Psoas muscle (tissue), 8 donors: ENCODE results near the gene ACOXL. TPM values are rescaled to one million over a fixed set of nuclear protein-coding genes. Genes with fewer than 3 reads are reported as not detected.
A peak's percentile ranks its signal among the peaks of the same experiment; 100 is the strongest.

Experiments
- ATAC-seq, 4 donors: fragments of 200-7000 bp; cut with Tn5 transposase; one replicate each; pipeline ENCODE4 v1.9.1; 2020; ENCODE audit warnings: moderate library complexity in 3 of 4, mild to moderate bottlenecking in 2 of 4
- DNase-seq, 2 donors: peaks; one replicate each; pipeline ENCODE4 v3.0.0-alpha.2; 2020
- H3K27ac ChIP-seq: fragments of 200-600 bp; one replicate; pipeline ENCODE4 v1.8.0; 2022
- H3K27me3 ChIP-seq, 3 donors: fragments of 200-600 bp in 1 of 3; one replicate each; pipeline versions ENCODE4 v1.6.1 to v1.8.0; 2013 to 2022; ENCODE audit warnings: low read length in 2 of 3, mild to moderate bottlenecking in 2 of 3, moderate library complexity in 1 of 3; ENCODE audit not compliant: insufficient read depth in 3 of 3
- H3K36me3 ChIP-seq, 2 donors: fragments of 200-600 bp in 1 of 2; one replicate each; pipeline versions ENCODE4 v1.6.1 to v1.8.0; 2013 to 2022; ENCODE audit warnings: low read depth in 1 of 2, mild to moderate bottlenecking in 1 of 2, moderate library complexity in 1 of 2; ENCODE audit not compliant: insufficient read depth in 1 of 2
- H3K4me1 ChIP-seq: fragments of 200-600 bp; one replicate; pipeline ENCODE4 v1.8.0; 2022
- H3K4me3 ChIP-seq: fragments of 200-600 bp; one replicate; pipeline ENCODE4 v1.8.0; 2022; ENCODE audit warnings: mild to moderate bottlenecking
- H3K9me3 ChIP-seq: fragments of 200-600 bp; one replicate; pipeline ENCODE4 v1.8.0; 2022
- WGBS, 3 donors: extraction: QIAGEN DNeasy Blood & Tissue Kit; methylation state at CpG; one replicate each; pipeline versions ENCODE4 v1.1.6 to v1.1.7; 2013; 5-methylcytosine and 5-hydroxymethylcytosine counted together
- intact Hi-C, 2 donors: fragments of 100-400 bp; cut with DNase I; formaldehyde crosslinking; loops; one replicate each; pipeline versions ENCODE4 v1.11.0 to v1.14.2; 2022
- polyA plus RNA-seq, 3 donors: library from polyadenylated mRNA; stranded (reverse); fragments of 200-250 nt; gene quantifications; one replicate each; pipeline ENCODE4 v1.2.3, GENCODE V29; 2013
- total RNA-seq, 4 donors: library from RNA; stranded (reverse); fragmentation: NEBNext Ultra II Directional in 2 of 4; extraction: Animal tissue kit (Norgen Biotek cat#: 25700) in 2 of 4; gene quantifications; one replicate each; pipeline versions ENCODE4 v1.2.1 to v1.2.4, GENCODE V29; 2021 to 2023
- TF ChIP-seq, protein P1 (sequence below): fragments of 200-600 bp; IDR thresholded peaks from one replicate; pipeline ENCODE4 v1.8.0; 2022; ENCODE audit warnings: antibody characterized with exemption
- donor health status: healthy with polysubstance abuse.
- donor health status: DM: no; HTN: no; CAD: no; lungs with moderate emphysema.
- donor health status: Bipolar disorder and iron deficiency.
- donor health status: healthy.
- donor health status: DM: yes; HTN: yes; CAD: no.
- donor health status: DM: no; HTN: no; CAD: no.
- donor health status: DM: no; HTN: no; CAD: no.
- donor health status: DM: yes; HTN: yes; CAD: no.

ACOXL gene
- total and polyA plus RNA-seq, 7 donors, result 0.01 TPM; not detected in 6

DNA sequence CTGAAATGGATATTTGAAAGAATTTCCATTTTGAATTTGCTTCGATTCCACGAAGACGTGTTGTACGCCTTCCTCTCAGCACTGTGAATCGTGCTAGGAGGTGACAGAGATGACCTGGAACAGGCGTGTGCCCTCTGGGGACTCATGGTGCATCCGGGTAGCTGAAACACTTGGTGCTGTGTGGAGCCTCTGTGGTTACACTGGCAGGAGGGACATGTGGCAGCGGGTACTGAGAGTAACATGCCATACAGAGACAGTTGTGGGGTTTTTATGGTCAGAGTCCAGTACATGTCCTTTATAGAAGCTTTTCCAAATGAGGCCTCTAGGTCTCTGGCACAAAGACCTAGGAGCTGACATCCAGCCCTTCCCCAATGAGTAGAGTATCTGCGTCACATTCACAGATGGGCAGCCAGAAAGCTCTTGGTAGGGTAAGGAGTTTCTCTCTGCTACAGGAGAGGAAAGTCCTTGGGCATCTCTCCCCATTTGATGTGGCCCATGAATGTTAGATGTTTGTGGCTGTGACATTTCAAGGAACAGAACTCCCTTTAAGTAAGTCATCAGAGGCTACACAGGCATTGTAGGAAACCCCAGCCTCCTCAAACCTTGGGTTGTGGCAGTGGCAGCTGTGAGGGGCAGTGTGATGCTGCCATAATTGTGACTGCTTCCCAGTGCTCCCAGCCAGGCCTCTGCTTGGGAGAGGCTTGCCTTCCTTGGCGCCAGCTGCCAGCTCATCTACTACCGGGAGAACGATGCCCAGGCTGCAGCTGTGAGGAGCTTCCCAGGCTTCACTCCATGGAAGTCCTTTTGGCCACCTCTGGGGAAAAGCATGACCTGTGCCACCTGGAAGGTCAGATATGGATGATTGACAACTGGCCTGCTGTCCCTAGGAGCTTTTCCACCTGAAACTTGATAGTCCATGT, 80.6 kb downstream of the ACOXL start:
- 74 to 79% (median 78%) methylated on average over 12 of the region's 12 CpGs for WGBS, 3 donors
- H3K9me3 ChIP-seq, result no peaks in the 10 kb centered on the region
- intact Hi-C loops, result loop anchor here (5.0 to 10.0 kb wide), 2 partner anchors 304 to 312 kb away; partner anchors contain the start of gene BCL2L11 (in 1 of the 2)
- peaks cover 22% of the 10 kb centered on the region for H3K4me1 ChIP-seq
- no peak overlapping the region for H3K4me3 ChIP-seq
- no peak for DNase-seq
- ATAC-seq, result no peak
- H3K27ac ChIP-seq, result peak overlapping the region; percentile 44
- H3K27me3 ChIP-seq, result no peaks in the 10 kb centered on the region
- TF ChIP-seq, protein P1, sequence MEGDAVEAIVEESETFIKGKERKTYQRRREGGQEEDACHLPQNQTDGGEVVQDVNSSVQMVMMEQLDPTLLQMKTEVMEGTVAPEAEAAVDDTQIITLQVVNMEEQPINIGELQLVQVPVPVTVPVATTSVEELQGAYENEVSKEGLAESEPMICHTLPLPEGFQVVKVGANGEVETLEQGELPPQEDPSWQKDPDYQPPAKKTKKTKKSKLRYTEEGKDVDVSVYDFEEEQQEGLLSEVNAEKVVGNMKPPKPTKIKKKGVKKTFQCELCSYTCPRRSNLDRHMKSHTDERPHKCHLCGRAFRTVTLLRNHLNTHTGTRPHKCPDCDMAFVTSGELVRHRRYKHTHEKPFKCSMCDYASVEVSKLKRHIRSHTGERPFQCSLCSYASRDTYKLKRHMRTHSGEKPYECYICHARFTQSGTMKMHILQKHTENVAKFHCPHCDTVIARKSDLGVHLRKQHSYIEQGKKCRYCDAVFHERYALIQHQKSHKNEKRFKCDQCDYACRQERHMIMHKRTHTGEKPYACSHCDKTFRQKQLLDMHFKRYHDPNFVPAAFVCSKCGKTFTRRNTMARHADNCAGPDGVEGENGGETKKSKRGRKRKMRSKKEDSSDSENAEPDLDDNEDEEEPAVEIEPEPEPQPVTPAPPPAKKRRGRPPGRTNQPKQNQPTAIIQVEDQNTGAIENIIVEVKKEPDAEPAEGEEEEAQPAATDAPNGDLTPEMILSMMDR, result no peak
- H3K36me3 ChIP-seq, result no peaks in the 10 kb centered on the region

DNA sequence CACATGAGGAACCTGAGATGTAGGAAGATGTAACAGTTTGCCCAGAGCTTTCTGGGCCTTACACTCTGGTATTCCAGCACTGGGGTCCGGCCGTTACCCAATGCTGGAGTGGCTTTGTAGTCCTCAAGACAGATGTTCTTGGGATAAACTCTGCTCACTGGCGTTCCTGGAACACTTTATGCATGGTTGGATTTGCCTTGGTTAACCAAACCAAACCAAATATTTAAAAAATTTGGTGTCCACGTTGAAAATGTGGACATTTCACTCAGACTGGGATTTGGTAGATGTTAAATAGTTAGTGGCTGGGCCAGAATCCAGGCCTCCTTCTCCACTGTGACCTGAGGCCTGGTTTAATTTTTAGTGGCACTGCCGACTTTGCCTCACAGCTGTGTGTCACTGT, 81.5 kb downstream of the ACOXL start:
- intact Hi-C loops, result loop anchor here (5.0 to 10.0 kb wide), 2 partner anchors 303 to 311 kb away; partner anchors contain the start of gene BCL2L11 (in 1 of the 2)
- TF ChIP-seq, protein P1, result no peak
- H3K27me3 ChIP-seq, result no peaks in the 10 kb centered on the region
- H3K27ac ChIP-seq, result peak overlapping the region; percentile 44
- H3K36me3 ChIP-seq, result no peaks in the 10 kb centered on the region
- WGBS, 3 donors, result 50 to 52% (median 52%) methylated on average over 5 of the region's 5 CpGs
- peaks cover 18% of the 10 kb centered on the region for H3K4me1 ChIP-seq
- no peak for ATAC-seq
- no peak overlapping the region for H3K4me3 ChIP-seq
- H3K9me3 ChIP-seq, result no peaks in the 10 kb centered on the region
- DNase-seq, result no peak

DNA sequence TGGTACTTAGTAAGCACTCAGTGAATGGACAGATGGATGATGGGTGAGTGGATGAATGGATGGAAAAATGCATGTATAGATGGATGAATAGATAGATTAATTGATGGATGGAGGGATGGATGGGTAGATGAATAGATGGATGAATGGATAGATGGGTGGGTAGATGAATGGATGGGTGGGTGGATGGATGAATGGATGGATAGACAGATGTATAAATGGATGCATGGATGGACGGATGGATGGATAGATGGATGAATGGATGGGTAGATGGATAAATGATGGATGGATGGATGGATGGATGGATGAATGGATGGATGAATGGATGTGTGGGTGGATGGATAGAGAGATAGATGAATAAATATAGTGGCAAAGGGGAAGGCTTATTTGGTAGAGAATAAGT, 83.6 kb downstream of the ACOXL start:
- TF ChIP-seq, protein P1, result no peak
- no peaks in the 10 kb centered on the region for H3K9me3 ChIP-seq
- DNase-seq (no peak), ATAC-seq (no peak)
- WGBS, 3 donors, result 92 to 98% (median 94%) methylated on average over 1 of the region's 1 CpG
- H3K27me3 ChIP-seq, result no peaks in the 10 kb centered on the region
- H3K36me3 ChIP-seq, result no peaks in the 10 kb centered on the region
- H3K27ac ChIP-seq, result peak overlapping the region; percentile 90
- H3K4me1 ChIP-seq, result peaks cover 18% of the 10 kb centered on the region
- intact Hi-C loops, result loop anchor here in 1 of 2 donors (10.0 kb wide), 1 partner anchor 309 kb away; the partner anchor contains the start of gene BCL2L11
- H3K4me3 ChIP-seq, result no peak overlapping the region

DNA sequence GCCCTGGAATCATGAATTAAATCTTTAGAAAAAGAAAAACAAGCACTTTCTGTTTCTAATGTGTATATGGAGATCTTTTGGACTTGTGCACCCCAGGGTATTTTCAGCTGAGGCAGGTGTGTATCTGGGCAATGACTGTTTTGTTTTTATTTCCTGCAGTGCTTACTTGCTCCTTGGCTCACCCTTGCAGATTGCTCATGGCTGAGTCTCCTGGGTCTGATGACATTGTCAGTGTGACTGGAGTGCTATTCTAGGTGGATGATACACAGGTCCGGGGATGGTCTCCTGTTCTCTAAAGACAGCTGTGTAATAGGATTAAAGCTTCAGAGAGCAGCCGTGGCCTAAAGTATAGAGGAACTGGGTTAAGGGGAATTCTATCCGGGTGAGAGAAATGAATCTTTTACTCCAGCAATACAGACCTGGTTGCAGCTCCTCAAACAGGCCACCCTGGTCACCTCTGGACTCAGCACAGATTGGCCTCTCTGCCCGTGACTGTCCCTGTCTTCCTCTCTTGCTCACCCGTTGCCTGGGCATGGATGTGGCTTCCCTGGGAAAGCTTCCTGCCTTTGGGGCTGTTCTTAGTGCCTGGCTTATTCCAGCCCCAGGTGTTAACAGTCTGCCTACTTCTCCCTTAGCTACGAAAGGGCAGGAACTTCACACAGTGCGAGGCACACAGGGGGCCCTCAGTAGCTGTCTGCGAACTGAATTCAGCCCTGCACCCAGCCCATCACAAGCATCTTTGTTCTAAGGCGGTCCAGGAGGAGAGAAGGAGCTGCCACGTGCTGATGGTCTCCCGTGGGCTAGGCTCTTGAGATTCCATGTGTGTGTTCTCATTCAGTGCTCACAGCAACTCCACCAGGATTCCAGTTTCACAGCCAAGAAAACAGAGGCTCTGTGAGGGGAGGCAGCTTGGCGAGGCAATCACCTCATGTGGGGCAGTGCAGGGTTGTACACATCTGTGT, 84.3 kb downstream of the ACOXL start:
- DNase-seq (peak; percentile 38 to 78), ATAC-seq (peak; percentile 96 to 98 (median 96))
- TF ChIP-seq, protein P1, result no peak
- Histone ChIP-seq H3K36me3 (no peaks in the 10 kb centered on the region), H3K27me3 (no peaks in the 10 kb centered on the region), H3K4me3 (no peak overlapping the region), H3K4me1 (peaks cover 18% of the 10 kb centered on the region), H3K9me3 (no peaks in the 10 kb centered on the region), H3K27ac (peak overlapping the region; percentile 95)
- 51 to 64% (median 57%) methylated on average over 12 of the region's 12 CpGs for WGBS, 3 donors
- intact Hi-C loops, result loop anchor here in 1 of 2 donors (10.0 kb wide), 1 partner anchor 308 kb away; the partner anchor contains the start of gene BCL2L11
